Frontal cortex (tissue), 4 donors: Measurements from ENCODE around the gene LIX1L. TPM values are rescaled to one million over a fixed set of nuclear protein-coding genes. Genes with fewer than 3 reads are reported as not detected.
A peak's percentile ranks its signal among the peaks of the same experiment; 100 is the strongest.

Source experiments
- DNase-seq, 2 donors: peaks; one replicate each; pipeline ENCODE4 v3.0.0; 2012; ENCODE audit warnings: low spot score in 2 of 2
- FAIRE-seq: peaks from 2 replicates; lab custom pipeline; 2012; peaks lifted over from hg19 to GRCh38; lab: Jason Lieb, UNC
- total RNA-seq: library from RNA; depleted of rRNA; stranded (reverse); fragments of >200 nt; gene quantifications from one replicate; pipeline ENCODE4 v1.2.3, GENCODE V29; 2014
- donor health status: control.
- donor health status: control.
- donor health status: control.

Gene LIX1L
- total RNA-seq: 17.1 TPM

GRCh38 chr1:145957443-145958319, at the start of gene LIX1L:
Gene LIX1L, minus strand, starts transcription at chr1:145958017. Its CDS starts 90 bp downstream, at chr1:145957927.
- FAIRE-seq: peak; percentile 31

DNA sequence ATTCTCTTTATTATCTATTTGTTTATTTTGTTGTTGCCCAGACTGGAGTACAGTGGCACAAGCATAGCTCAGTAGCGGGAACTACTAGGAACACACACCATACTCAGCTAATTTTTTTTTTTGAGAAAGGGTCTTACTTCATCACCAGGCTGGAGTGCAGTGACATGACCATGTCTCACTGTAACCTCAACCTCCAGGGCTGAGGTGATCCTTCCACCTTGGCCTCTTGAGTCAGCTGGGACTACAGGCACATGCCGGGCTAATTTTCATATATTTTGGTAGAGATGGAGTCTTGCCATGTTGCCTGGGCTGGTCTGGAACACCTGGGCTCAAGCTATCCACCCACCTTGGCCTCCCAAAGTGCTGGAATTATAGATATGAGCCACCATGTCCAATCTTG, 43.9 kb upstream of the LIX1L start:
- FAIRE-seq: no peak

More at GRCh38 chr1:145957443-145958319, at the start of gene LIX1L:
- peak; percentile 94 for DNase-seq

DNA sequence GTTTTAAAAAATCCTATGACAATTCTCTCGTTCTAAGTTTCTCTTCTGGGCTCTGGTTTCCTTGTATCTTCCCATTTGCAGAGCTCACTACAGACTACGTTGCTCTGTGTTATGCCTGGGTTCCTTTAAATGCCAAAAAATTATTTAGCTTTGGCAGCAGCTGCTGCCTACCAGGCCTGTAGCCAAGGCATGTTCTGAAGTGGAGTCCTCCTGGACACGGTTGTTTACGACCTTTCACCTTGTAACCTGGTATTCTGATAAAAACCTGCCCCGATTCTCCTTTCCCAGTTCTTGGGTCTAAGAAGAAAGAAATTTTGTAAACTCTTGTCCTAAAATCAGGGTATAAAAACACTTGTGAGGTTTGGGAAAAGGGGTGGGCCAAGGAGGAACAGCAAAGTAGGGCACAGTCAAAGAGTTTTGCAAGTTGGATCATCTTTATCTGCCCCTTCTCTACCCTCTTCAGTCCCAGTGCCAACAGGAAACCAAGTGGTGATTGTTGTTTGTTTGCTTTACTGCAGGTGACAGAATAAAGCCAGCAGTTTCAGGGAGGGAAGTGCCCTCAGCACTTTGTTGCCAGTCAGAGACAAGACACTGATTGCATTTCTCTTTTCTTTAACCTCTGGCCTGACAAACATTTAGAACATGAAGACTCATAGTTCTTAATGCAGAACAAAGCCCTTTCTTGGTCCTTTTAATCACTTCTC, 41.7 kb upstream of the LIX1L start:
- DNase-seq: no peak
- no peak for FAIRE-seq

More for the DNA sequence above, 43.9 kb upstream of the LIX1L start:
- no peak for DNase-seq

GRCh38 chr1:145997718-145998023, 39.9 kb upstream of the LIX1L start:
- DNase-seq (no peak), FAIRE-seq (no peak)

DNA sequence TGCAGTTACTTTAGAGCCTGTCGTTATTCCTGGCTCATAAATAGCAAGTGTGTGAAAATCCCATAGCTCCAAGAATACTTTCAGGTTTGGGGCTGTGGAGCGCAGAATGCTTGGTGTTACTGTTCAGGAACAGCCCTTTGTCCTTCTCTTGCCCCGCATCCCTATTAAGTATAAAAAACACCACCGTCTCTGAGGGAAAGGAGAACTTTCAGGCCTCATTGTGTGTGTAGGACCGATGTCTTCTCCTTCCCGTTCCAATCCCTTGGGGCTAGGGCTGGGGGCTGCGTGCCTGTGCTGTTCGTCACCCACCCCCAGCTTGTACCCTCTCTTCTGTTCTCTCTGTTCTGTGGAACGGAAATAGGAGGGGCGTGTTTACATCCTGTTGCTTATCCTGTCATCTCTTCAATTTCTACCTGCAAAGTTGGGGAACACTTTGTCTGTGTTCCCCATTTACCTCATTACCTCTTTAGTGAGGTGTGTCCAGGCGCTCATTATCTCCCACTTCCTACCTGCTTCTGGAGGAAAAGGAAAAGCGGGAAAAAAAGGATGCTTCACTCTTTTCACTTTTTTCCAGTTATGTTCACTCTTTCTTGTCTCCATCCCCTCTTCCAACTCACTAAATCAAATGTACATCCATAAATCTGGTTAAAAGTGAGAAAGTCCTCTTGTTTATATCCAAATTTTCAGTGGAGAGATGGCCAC, 39.4 kb upstream of the LIX1L start:
- FAIRE-seq: no peak
- DNase-seq: no peak

GRCh38 chr1:145996433-145997015, 38.7 kb upstream of the LIX1L start, which contains the start of gene TXNIP:
Gene TXNIP, minus strand, starts transcription at chr1:145996579. Its CDS starts 313 bp downstream, at chr1:145996266.
- DNase-seq: peak; percentile 77 to 94
- FAIRE-seq: peak; percentile 47

GRCh38 chr1:145995964-145996432, 38.2 kb upstream of the LIX1L start:
- DNase-seq (no peak), FAIRE-seq (no peak)

DNA sequence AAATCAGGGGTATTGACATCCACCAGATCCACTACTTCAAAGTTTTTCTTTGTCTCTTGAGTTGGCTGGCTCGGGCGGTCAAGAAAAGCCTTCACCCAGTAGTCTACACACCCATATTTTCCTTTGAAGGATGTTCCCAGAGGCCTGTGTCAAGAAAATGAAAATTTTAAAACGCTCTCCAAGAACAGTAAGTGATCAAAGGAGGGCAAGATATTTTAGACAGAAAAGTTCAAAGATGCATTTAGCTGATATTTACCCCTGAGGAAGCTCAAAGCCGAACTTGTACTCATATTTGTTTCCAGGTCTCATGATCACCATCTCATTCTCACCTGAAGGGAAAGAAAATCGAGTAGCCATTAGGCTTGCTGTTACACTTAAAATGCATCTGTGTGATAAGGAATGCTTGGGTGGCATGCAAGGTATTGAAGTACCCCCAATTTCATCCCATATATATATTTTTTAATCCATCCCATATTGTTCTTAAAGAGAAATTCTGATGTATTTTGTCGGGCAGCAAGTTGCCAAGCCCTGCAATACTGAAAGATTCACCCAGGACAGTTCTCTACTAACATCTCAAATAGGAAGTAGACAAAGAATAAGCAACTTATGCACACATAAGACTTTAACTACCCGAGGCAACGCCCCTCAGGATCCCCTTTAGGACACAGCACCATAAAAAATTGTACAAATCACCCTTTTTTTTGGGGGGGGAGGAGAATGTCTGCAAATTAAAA, 37.5 kb upstream of the LIX1L start:
- no peak for DNase-seq
- no peak for FAIRE-seq

DNA sequence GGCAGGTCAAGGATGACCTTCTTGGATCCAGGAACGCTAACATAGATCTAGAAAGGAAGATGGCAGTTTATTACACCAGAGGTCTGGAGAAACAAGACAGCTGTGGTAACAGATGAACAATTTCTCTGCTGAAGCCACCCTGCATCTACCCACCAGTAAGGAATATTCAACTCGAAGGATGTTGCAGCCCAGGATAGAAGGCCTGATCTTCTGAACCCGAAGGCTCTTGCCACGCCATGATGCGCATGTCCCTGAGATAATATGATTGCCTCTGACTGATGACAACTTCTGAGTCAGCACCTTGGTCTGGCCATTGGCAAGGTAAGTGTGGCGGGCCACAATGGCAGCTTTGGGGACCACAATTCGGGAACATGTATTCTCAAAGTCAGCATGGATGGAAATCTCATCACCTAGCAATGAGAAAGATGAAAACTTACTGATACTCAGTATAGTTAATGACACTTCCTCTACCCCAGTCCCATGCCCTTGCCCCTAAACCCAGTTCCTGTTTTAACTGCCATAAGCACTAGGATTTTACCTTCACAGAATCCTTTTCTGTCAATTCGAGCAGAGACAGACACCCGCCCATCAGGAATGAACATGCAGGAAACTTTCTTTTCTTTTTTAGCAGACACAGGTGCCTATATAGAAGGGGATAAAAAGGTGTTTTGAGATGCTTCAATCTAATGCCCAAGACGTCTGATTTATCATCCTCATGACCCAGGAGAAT, 36.7 kb upstream of the LIX1L start:
- FAIRE-seq: no peak
- DNase-seq: no peak

DNA sequence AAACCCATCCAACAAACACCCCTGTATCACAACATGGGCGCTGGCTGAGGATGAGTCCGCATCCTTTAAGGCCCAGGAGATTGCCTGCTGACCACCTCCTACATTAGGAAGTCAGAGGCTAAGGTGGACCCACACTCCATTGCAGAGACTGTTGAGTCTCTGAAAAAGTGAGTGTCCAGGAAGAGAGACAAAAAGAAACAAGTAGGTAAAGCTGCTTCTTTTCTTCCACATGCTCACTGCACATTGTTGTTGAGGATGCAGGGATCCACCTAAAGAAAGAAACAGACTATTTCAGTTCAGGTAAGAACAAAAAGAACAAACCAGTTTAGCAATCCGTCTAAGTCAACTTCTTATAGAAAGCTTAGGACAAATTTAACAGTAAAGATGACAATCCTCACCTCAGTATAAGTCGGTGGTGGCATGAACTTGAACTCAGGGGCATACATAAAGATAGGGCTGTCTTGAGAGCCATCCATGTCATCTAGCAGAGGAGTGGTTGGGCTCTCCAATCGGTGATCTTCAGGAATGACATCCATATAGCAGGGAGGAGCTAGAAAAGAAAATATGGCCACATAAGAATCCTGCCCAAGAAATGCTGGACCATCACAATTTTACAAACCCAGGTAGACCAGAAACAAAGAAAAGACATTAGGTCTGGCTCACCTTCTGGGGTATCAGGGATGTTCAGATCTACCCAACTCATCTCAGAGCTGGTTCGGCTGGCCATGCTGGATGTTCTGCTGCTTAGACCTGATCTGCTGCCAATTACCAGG, 36.0 kb upstream of the LIX1L start:
- DNase-seq (no peak), FAIRE-seq (no peak)

DNA sequence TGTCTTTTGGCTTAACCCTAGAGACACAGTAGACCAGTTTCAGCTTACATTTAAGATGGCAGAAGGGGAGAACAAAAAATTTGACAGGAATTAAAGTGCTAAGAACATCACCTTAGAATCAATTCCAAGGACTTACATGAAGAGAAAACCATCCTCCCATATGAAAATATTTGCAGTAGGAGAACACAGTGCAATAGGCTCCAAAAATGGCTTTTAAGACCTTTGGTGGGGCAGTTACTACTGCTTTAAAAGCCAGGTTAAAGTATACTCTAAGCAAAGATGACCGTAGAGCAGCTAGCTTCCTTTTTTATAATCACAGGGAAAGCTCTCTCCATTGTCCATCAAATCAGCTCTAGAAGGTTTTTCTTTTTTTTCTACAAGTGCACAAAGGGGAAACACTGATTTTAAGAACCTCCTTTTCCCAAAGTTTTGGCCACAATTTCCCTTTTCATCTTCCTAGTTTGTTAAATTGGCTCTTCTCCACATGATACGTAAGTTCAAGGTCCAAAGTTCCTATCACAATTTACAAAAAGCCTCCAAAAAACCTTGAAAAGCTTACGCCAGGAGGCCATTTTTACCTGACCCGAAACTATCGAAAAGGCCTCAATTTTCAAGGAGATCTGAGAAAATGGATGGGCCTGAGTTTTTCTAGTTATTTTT, 35.3 kb upstream of the LIX1L start:
- DNase-seq (no peak), FAIRE-seq (no peak)

GRCh38 chr1:145992502-145992936, 34.7 kb upstream of the LIX1L start:
- DNase-seq (no peak), FAIRE-seq (no peak)

DNA sequence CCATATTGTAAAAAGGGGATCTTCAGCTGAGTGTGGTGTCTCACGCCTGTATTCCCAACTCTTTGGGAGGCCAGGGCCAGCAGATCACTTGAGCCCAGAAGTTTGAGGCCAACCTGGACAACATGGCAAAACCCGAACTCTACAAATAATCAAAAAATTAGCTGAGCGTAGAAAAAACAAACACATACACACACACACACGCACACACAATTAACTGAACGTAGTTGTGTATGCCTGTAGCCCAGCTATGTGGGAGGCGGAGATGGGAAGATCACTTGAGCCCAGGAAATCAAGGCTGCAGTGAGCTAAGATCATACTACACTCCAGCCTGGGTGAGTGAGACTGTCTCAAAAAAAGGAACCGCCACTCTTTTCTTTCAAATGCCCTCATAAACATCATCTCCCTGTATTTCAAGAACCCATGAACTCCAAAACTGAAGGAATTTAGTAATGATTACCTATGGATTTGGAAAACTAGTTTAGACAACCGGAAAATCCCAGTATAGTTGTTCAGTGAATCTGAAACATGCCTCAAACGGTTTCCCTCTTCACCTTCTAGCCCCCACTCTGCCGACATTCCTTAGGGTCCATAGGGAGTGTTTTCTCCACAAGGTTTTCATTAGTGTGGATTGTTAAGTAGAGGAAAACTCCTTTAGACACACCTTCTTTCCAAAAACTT, 34.1 kb upstream of the LIX1L start:
- DNase-seq (no peak), FAIRE-seq (no peak)

DNA sequence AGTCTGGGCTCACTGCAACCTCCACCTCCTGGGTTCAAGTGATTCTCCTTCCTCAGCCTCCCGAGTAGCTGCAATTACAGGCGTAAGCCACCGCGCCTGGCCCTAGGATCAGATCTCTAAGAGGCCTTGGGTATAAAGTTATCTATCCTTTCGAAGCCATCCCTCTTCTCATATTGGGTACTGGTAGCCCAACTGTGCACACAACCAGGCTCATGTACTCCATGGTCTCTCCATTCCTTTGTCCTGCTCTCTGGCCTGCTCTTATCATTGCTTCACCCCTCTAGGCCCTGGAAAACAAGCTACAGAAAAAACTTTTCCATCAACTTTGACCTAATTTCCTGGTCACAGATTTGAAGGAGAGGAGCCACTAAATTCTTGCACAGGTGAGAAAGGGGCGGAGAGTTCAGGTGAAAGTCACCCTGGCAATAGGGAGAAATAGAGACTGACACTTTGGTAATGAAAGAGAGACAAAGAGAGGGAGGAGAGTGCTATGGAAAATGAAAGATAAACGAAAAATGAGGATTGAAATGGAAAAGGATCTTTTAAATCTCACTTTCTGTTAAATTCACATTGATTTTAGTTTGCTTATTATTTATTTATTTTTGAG, 32.5 kb upstream of the LIX1L start:
- DNase-seq (no peak), FAIRE-seq (no peak)

- no peak for FAIRE-seq
- DNase-seq: no peak
Measured at GRCh38 chr1:145988773-145989172, 31.0 kb upstream of the LIX1L start.

GRCh38 chr1:145987926-145988325, 30.1 kb upstream of the LIX1L start:
- no peak for FAIRE-seq
- DNase-seq: no peak

GRCh38 chr1:145986551-145986950, 28.7 kb upstream of the LIX1L start:
- FAIRE-seq (no peak), DNase-seq (no peak)
